Hepatocyte (in vitro differentiated cells): ENCODE data around the gene ZNF423. TPM values are rescaled to one million over a fixed set of nuclear protein-coding genes. Genes with fewer than 3 reads are reported as not detected.

Experiments used
- DNase-seq: peaks from one replicate; pipeline ENCODE4 v3.0.0-alpha.2; 2016; ENCODE audit warnings: low spot score
- H2AFZ ChIP-seq: fragments of 200-600 bp; sonication (generic); 2 replicates; pipeline ENCODE4 v1.6.0; 2016; ENCODE audit warnings: antibody characterized with exemption, mild to moderate bottlenecking
- H3K27ac ChIP-seq: fragments of 200-600 bp; sonication (generic); 2 replicates; pipeline ENCODE4 v1.5.1; 2016; ENCODE audit warnings: mild to moderate bottlenecking
- H3K27me3 ChIP-seq: fragments of 200-600 bp; sonication (generic); 2 replicates; pipeline ENCODE4 v1.6.1; 2016
- H3K36me3 ChIP-seq: fragments of 200-600 bp; sonication (generic); replicated peaks from 2 replicates; pipeline ENCODE4 v1.5.1; 2016; ENCODE audit warnings: low read depth; ENCODE audit not compliant: insufficient read depth
- H3K4me1 ChIP-seq: fragments of 200-600 bp; sonication (generic); 2 replicates; pipeline ENCODE4 v1.5.1; 2016; ENCODE audit warnings: mild to moderate bottlenecking, moderate library complexity; ENCODE audit not compliant: insufficient read depth
- H3K4me2 ChIP-seq: fragments of 200-600 bp; sonication (generic); 2 replicates; pipeline ENCODE4 v1.6.0; 2016
- H3K4me3 ChIP-seq: fragments of 200-600 bp; sonication (generic); 2 replicates; pipeline ENCODE4 v1.5.1; 2016; ENCODE audit warnings: mild to moderate bottlenecking
- H3K79me2 ChIP-seq: fragments of 200-600 bp; sonication (generic); 2 replicates; pipeline ENCODE4 v1.6.0; 2017; ENCODE audit warnings: mild to moderate bottlenecking
- H3K9me2 ChIP-seq: fragments of 200-600 bp; sonication (generic); replicated peaks from 2 replicates; pipeline ENCODE4 v1.6.0; 2017; ENCODE audit warnings: mild to moderate bottlenecking; ENCODE audit not compliant: insufficient read depth
- H3K9me3 ChIP-seq: fragments of 200-600 bp; sonication (generic); 2 replicates; pipeline ENCODE4 v1.5.1; 2016; ENCODE audit warnings: low read depth, mild to moderate bottlenecking
- H4K20me1 ChIP-seq: fragments of 200-600 bp; sonication (generic); 2 replicates; pipeline ENCODE4 v1.6.0; 2016; ENCODE audit warnings: mild to moderate bottlenecking; ENCODE audit not compliant: insufficient read depth, poor library complexity, severe bottlenecking
- CTCF ChIP-seq: fragments of 200-600 bp; sonication (generic); IDR thresholded peaks from 2 replicates; pipeline ENCODE4 v1.5.1; 2016; ENCODE audit warnings: antibody characterized with exemption, mild to moderate bottlenecking; ENCODE audit not compliant: poor library complexity
- EZH2 ChIP-seq: fragments of 200-600 bp; sonication (generic); IDR thresholded peaks from 2 replicates; pipeline ENCODE4 v1.6.1; 2016; ENCODE audit warnings: antibody characterized with exemption, mild to moderate bottlenecking, borderline replicate concordance
- EZH2phosphoT487 ChIP-seq: fragments of 200-600 bp; sonication (generic); IDR thresholded peaks from one replicate; pipeline ENCODE4 v1.6.1; 2018; ENCODE audit warnings: antibody characterized with exemption, mild to moderate bottlenecking, low read depth, moderate library complexity; ENCODE audit not compliant: unreplicated experiment, severe bottlenecking
- WGBS: methylation state at CpG from one replicate; pipeline ENCODE4 v1.1.6; 2016; ENCODE audit warnings: low lambda C conversion rate; ENCODE audit errors: missing lambda C conversion rate; 5-methylcytosine and 5-hydroxymethylcytosine counted together
- polyA plus RNA-seq: library from polyadenylated mRNA; unstranded; fragments of >200 nt; fragmentation: Nextera tagmentation; extraction: Ambion mirVana; gene quantifications from 2 replicates; pipeline ENCODE4 v1.2.1, GENCODE V29; 2016
- total RNA-seq: library from RNA; depleted of rRNA; stranded (reverse); fragments of >200 nt; gene quantifications from 2 replicates; pipeline ENCODE4 v1.2.3, GENCODE V29; 2014

The ZNF423 gene
- total and polyA plus RNA-seq, 2 experiments from 2014 or later = 9.6 to 11.8 TPM

GRCh38 chr16:49531931-49532840 is 323.7 kb downstream of the ZNF423 start:
- no peak overlapping the region for H3K27ac ChIP-seq
- no peaks in the 10 kb centered on the region for H3K9me2 ChIP-seq

GRCh38 chr16:49531425-49531824 is 324.5 kb downstream of the ZNF423 start:
- TF ChIP-seq CTCF = no peak
- TF ChIP-seq EZH2 = no peak
- TF ChIP-seq EZH2phosphoT487 = no peak
- no peak overlapping the region for H2AFZ ChIP-seq
- H3K27ac ChIP-seq = no peak overlapping the region
- 78% methylated on average over 3 of the region's 3 CpGs for WGBS
- no peaks in the 10 kb centered on the region for H3K79me2 ChIP-seq
- no peaks in the 10 kb centered on the region for H3K27me3 ChIP-seq
- no peak overlapping the region for H3K4me2 ChIP-seq
- H3K4me1 ChIP-seq = peaks cover 7% of the 10 kb centered on the region
- H3K36me3 ChIP-seq = no peaks in the 10 kb centered on the region
- no peaks in the 10 kb centered on the region for H3K9me2 ChIP-seq
- H3K9me3 ChIP-seq = no peaks in the 10 kb centered on the region
- H4K20me1 ChIP-seq = no peaks in the 10 kb centered on the region
- no peak for DNase-seq
- no peak overlapping the region for H3K4me3 ChIP-seq

More at GRCh38 chr16:49531931-49532840, 323.7 kb downstream of the ZNF423 start:
- DNase-seq = no peak
- H2AFZ ChIP-seq = no peak overlapping the region
- H3K27me3 ChIP-seq = no peaks in the 10 kb centered on the region
- no peaks in the 10 kb centered on the region for H3K36me3 ChIP-seq
- H3K4me1 ChIP-seq = peaks cover 7% of the 10 kb centered on the region
- no peak for TF ChIP-seq EZH2
- no peak for TF ChIP-seq EZH2phosphoT487
- no peak for TF ChIP-seq CTCF
- 80% methylated on average over 22 of the region's 22 CpGs for WGBS
- H3K9me3 ChIP-seq = no peaks in the 10 kb centered on the region
- no peak overlapping the region for H3K4me2 ChIP-seq
- no peaks in the 10 kb centered on the region for H4K20me1 ChIP-seq
- no peak overlapping the region for H3K4me3 ChIP-seq
- H3K79me2 ChIP-seq = no peaks in the 10 kb centered on the region

- Histone ChIP-seq H3K9me3 (no peaks in the 10 kb centered on the region), H3K36me3 (no peaks in the 10 kb centered on the region), H4K20me1 (no peaks in the 10 kb centered on the region), H2AFZ (no peak overlapping the region), H3K27ac (no peak overlapping the region), H3K79me2 (no peaks in the 10 kb centered on the region), H3K27me3 (no peaks in the 10 kb centered on the region), H3K4me3 (no peak overlapping the region), H3K4me2 (no peak overlapping the region), H3K4me1 (peaks cover 7% of the 10 kb centered on the region), H3K9me2 (no peaks in the 10 kb centered on the region)
- WGBS = 55% methylated on average over 10 of the region's 11 CpGs
- no peak for DNase-seq
- TF ChIP-seq EZH2 (no peak), EZH2phosphoT487 (no peak), CTCF (no peak)
Observed at GRCh38 chr16:49530427-49530970, 325.4 kb downstream of the ZNF423 start.
